IMR-90 (cell line): ENCODE results near the gene ACADL. TPM values are rescaled to one million over a fixed set of nuclear protein-coding genes. Genes with fewer than 3 reads are reported as not detected.

Experiments used
- microRNA-seq, 2 experiments: library from miRNA; stranded (forward) in 1 of 2; unstranded in 1 of 2; fragments of 10-50 nt in 1 of 2; fragments of <30 nt in 1 of 2; gene quantifications in 1 of 2; microRNA quantifications in 1 of 2; one replicate each; pipeline versions ENCODE3 to v1.1.0; 2013 to 2020; ENCODE audit not compliant: insufficient read depth in 1 of 2, insufficient read length in 1 of 2, unreplicated experiment in 1 of 2
- polyA plus RNA-seq, 3 experiments: library from polyadenylated mRNA; depleted of rRNA; stranded (reverse); fragments of >200 nt; gene quantifications; 2 replicates each; pipeline ENCODE4 v1.2.3, GENCODE V29; 2012; ENCODE audit warnings: low replicate concordance in 1 of 3
- small RNA-seq, 5 experiments: library from RNA; depleted of rRNA; stranded (forward); fragments of <200 nt; gene quantifications; one replicate each; pipeline ENCODE3, GENCODE V24; 2012
- total RNA-seq: library from RNA; depleted of rRNA; stranded (reverse); fragments of >200 nt; gene quantifications from 2 replicates; pipeline ENCODE4 v1.2.3, GENCODE V29; 2012; rRNA removed

Gene ACADL
- total and polyA plus RNA-seq, 2 of the 4 experiments (the other 2 are of a cell fraction): not detected

Small RNA genes within 50 kb of the gene (microRNA-seq; reads per million reads assigned to microRNA genes)
- gene RF00019 (ENCODE audit: insufficient read depth, insufficient read length): not detected

Small RNA genes within 50 kb of the gene (small RNA-seq; reads per million reads assigned to genes)
- gene RF00019: 0 reads per million in 5 experiments

Other genes starting within 250 kb of the ACADL start
- 114 and 339 TPM in 2 replicates for gene RPE, start 222.8 kb downstream of the ACADL start, total RNA-seq
- gene RPE, start 222.8 kb downstream of the ACADL start, polyA plus RNA-seq (2012; rRNA removed): 55.3 and 66.7 TPM in 2 replicates
- 7.2 and 8.1 TPM in 2 replicates for gene KANSL1L, start 54.0 kb downstream of the ACADL start, total RNA-seq
- 2.0 and 3.1 TPM in 2 replicates for gene KANSL1L, start 54.0 kb downstream of the ACADL start, polyA plus RNA-seq (2012; rRNA removed)
- not detected in 2 replicates for gene MYL1, start 89.7 kb upstream of the ACADL start, total RNA-seq
- not detected in 2 replicates for gene MYL1, start 89.7 kb upstream of the ACADL start, polyA plus RNA-seq (2012; rRNA removed)